ENCODE results near the gene PRM3.

DNA sequence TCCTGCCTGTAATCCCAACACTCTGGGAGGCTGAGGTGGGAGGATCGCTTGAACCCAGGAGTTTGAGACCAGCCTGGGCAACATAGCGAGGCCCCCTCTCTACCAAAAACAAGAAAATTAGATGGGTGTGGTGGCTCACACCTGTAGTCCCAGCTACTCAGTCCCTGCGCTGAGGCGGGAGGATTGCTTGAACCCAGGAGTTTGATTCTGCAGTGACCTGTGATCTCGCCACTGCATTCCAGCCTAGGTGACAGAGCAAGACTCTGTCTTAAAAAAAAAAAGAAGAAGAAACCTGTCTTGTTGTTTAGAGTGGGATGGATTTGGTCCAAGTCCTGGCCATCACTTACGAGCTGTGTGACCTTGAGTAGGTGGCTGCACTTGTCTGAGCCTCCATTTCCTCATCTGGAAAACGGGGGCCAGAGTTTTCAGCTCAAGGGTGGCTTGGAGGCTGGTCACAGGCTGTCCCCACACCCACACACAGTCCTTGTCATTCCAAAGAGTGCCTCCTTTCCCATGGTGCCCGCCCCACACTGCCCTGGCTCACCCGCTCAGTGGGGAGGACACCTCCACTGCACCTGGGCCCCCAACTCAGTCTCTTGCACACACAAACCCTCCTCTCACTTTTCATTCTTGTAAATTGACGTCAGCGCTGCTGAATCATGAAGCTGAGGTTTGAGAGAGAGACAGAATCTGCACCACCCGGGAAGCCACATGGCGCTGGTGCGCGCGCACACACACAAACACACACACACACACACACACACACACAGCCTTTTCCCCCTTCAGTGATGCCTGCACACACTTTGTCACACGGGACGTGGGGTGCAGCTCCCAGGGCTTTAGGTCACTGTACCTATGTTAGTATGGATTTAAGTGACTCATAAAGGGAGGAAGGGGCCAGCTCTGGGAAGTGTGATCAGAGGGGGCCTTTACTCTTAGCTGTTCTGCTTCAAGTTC is 21.6 kb downstream of the PRM3 start:
- TF ChIP-seq EZH2phosphoT487 (IDR thresholded peaks at IDR 0.05; ENCODE audit: insufficient read depth, low read depth) = no peak
- no peak for TF ChIP-seq EZH2 (IDR thresholded peaks at IDR 0.05; ENCODE audit: insufficient read depth, poor library complexity, severe bottlenecking)

Data from GM23248 (cell line).